GM12864 (cell line): Measurements from ENCODE around the gene ANKFN1.

ENCODE experiments used
- DNase-seq: peaks from one replicate; pipeline ENCODE4 v3.0.0-alpha.2; 2011; ENCODE audit warnings: low read depth
- H3K4me3 ChIP-seq: 2 replicates; pipeline ENCODE4 v1.5.1; 2011; ENCODE audit warnings: mild to moderate bottlenecking, low read depth, low read length, control low read depth
- CTCF ChIP-seq: IDR thresholded peaks from 2 replicates; pipeline ENCODE4 v1.5.1; 2011; ENCODE audit warnings: low read depth, mild to moderate bottlenecking, moderate library complexity, low read length, control low read depth, inconsistent platforms; ENCODE audit errors: missing control alignments

Gene ANKFN1

GRCh38 chr17:56146534-56146933 is 6.7 kb upstream of the ANKFN1 start:
- no peak for TF ChIP-seq CTCF
- H3K4me3 ChIP-seq, result no peak overlapping the region
- no peak for DNase-seq

GRCh38 chr17:56148333-56148732 is 4.9 kb upstream of the ANKFN1 start:
- no peak for DNase-seq
- H3K4me3 ChIP-seq, result no peak overlapping the region
- TF ChIP-seq CTCF, result no peak

- TF ChIP-seq CTCF, result no peak
- DNase-seq, result no peak
Observed at GRCh38 chr17:56149266-56150036, 3.8 kb upstream of the ANKFN1 start.

GRCh38 chr17:56150649-56151048 is 2.6 kb upstream of the ANKFN1 start:
- no peak for DNase-seq
- no peak for TF ChIP-seq CTCF
- no peak overlapping the region for H3K4me3 ChIP-seq

More at GRCh38 chr17:56149266-56150036, 3.8 kb upstream of the ANKFN1 start:
- H3K4me3 ChIP-seq, result no peak overlapping the region

GRCh38 chr17:56157845-56158244 is 4.6 kb downstream of the ANKFN1 start:
- H3K4me3 ChIP-seq, result no peak overlapping the region
- no peak for DNase-seq
- no peak for TF ChIP-seq CTCF

- no peak overlapping the region for H3K4me3 ChIP-seq
- DNase-seq, result no peak
- TF ChIP-seq CTCF, result no peak
Observed at GRCh38 chr17:56158344-56158743, 5.1 kb downstream of the ANKFN1 start.
